T-helper 2 cell (primary cell): ENCODE data around the gene FASTKD2.
"Not testable (repeated sequence)": the region's sequence is repeated elsewhere in the genome, so short reads cannot be mapped to it uniquely, and the experiment has no call there.

Source experiments
- DNase-seq, 5 experiments: peaks; one replicate each; pipeline versions ENCODE4 v3.0.0 to v3.0.0-alpha.2; 2012 to 2022

The FASTKD2 gene

GRCh38 chr2:206792645-206793044 lies 27.2 kb downstream of the FASTKD2 start:
- no peak for DNase-seq

- no peak for DNase-seq
These were observed 32.0 kb downstream of the FASTKD2 start for GRCh38 chr2:206797376-206797775.

- peak in 1 of 5 experiments; percentile 9 for DNase-seq
These were observed 32.6 kb downstream of the FASTKD2 start for GRCh38 chr2:206798000-206798399.

GRCh38 chr2:206799083-206799482 lies 33.7 kb downstream of the FASTKD2 start:
- no peak for DNase-seq

- peak in 2 of 5 experiments; percentile 10 to 69 for DNase-seq
These were observed 35.4 kb downstream of the FASTKD2 start for GRCh38 chr2:206800506-206801417.

GRCh38 chr2:206801418-206802189 lies 36.2 kb downstream of the FASTKD2 start:
- no peak for DNase-seq

GRCh38 chr2:206802654-206803514 lies 37.5 kb downstream of the FASTKD2 start:
- DNase-seq, result no peak

GRCh38 chr2:206804326-206804725 lies 38.9 kb downstream of the FASTKD2 start:
- DNase-seq, result no peak

GRCh38 chr2:206805887-206806607 lies 40.6 kb downstream of the FASTKD2 start:
- DNase-seq, result no peak

GRCh38 chr2:206807624-206808023 lies 42.2 kb downstream of the FASTKD2 start:
- DNase-seq, result not testable (repeated sequence)

GRCh38 chr2:206812471-206812870 lies 47.1 kb downstream of the FASTKD2 start:
- DNase-seq, result not testable (repeated sequence)

- no peak for DNase-seq
These were observed 49.1 kb downstream of the FASTKD2 start for GRCh38 chr2:206814498-206814897.

GRCh38 chr2:206820807-206821206 lies 55.4 kb downstream of the FASTKD2 start:
- DNase-seq, result no peak

GRCh38 chr2:206823178-206823577 lies 57.8 kb downstream of the FASTKD2 start:
- DNase-seq, result no peak

GRCh38 chr2:206824087-206824618 lies 58.7 kb downstream of the FASTKD2 start:
- DNase-seq, result no peak

GRCh38 chr2:206824993-206825392 lies 59.6 kb downstream of the FASTKD2 start:
- DNase-seq, result no peak

GRCh38 chr2:206831442-206831995 lies 66.1 kb downstream of the FASTKD2 start:
- no peak for DNase-seq

GRCh38 chr2:206832873-206833272 lies 67.5 kb downstream of the FASTKD2 start:
- no peak for DNase-seq

GRCh38 chr2:206833291-206833690 lies 67.9 kb downstream of the FASTKD2 start:
- peak in 1 of 5 experiments; percentile 44 for DNase-seq

GRCh38 chr2:206836722-206837121 lies 71.3 kb downstream of the FASTKD2 start:
- no peak for DNase-seq

GRCh38 chr2:206837775-206838174 lies 72.4 kb downstream of the FASTKD2 start:
- no peak for DNase-seq
